NCI-H1105 treated with DMSO at 0.1 percent for 48 hours (cell line): ENCODE results near the gene CFAP61.

Experiments
- DNase-seq: peaks from one replicate; lab custom pipeline; 2025; lab: John Stamatoyannopoulos, UW

Gene CFAP61

GRCh38 chr20:20365480-20366161 is 313.3 kb downstream of the CFAP61 start:
- peak; percentile 80 for DNase-seq

- no peak for DNase-seq
These were observed 314.2 kb downstream of the CFAP61 start for GRCh38 chr20:20366551-20366875.

- DNase-seq = peak; percentile 96
These were observed 314.7 kb downstream of the CFAP61 start for GRCh38 chr20:20366876-20367574.

GRCh38 chr20:20367575-20368417 is 315.5 kb downstream of the CFAP61 start, which contains the start of gene INSM1:
TSS of gene INSM1 (plus strand) at chr20:20368104. CDS start at chr20:20368268, 164 bp downstream.
- DNase-seq = peak; percentile 100

- peak; percentile 50 for DNase-seq
These were observed 316.3 kb downstream of the CFAP61 start for GRCh38 chr20:20368418-20369249.

- peak; percentile 70 for DNase-seq
These were observed 317.1 kb downstream of the CFAP61 start for GRCh38 chr20:20369250-20370093.

GRCh38 chr20:20370094-20370575 is 317.8 kb downstream of the CFAP61 start:
- peak; percentile 63 for DNase-seq

GRCh38 chr20:20371083-20371482 is 318.8 kb downstream of the CFAP61 start:
- DNase-seq = peak; percentile 59

- no peak for DNase-seq
These were observed 319.3 kb downstream of the CFAP61 start for GRCh38 chr20:20371681-20372080.

GRCh38 chr20:20373091-20373571 is 320.8 kb downstream of the CFAP61 start:
- DNase-seq = peak; percentile 77

- peak; percentile 98 for DNase-seq
These were observed 323.5 kb downstream of the CFAP61 start for GRCh38 chr20:20375862-20376261.

GRCh38 chr20:20386192-20386591 is 333.9 kb downstream of the CFAP61 start:
- DNase-seq = no peak

GRCh38 chr20:20390393-20390792 is 338.1 kb downstream of the CFAP61 start:
- DNase-seq = no peak

GRCh38 chr20:20391115-20391514 is 338.8 kb downstream of the CFAP61 start:
- no peak for DNase-seq

GRCh38 chr20:20391766-20392165 is 339.4 kb downstream of the CFAP61 start:
- no peak for DNase-seq

- no peak for DNase-seq
These were observed 341.1 kb downstream of the CFAP61 start for GRCh38 chr20:20393207-20394120.

- DNase-seq = no peak
These were observed 342.8 kb downstream of the CFAP61 start for GRCh38 chr20:20395087-20395486.

- DNase-seq = peak; percentile 99
These were observed 343.7 kb downstream of the CFAP61 start for GRCh38 chr20:20395903-20396568.

GRCh38 chr20:20396794-20397193 is 344.5 kb downstream of the CFAP61 start:
- no peak for DNase-seq
